GM21619 (cell line): ENCODE data around the gene SCN8A.

ENCODE experiments used
- ATAC-seq: cut with Tn5 transposase; IDR thresholded peaks from one replicate; pipeline ENCODE4 v1.9.1; 2021; ENCODE audit not compliant: unreplicated experiment

Gene SCN8A

DNA sequence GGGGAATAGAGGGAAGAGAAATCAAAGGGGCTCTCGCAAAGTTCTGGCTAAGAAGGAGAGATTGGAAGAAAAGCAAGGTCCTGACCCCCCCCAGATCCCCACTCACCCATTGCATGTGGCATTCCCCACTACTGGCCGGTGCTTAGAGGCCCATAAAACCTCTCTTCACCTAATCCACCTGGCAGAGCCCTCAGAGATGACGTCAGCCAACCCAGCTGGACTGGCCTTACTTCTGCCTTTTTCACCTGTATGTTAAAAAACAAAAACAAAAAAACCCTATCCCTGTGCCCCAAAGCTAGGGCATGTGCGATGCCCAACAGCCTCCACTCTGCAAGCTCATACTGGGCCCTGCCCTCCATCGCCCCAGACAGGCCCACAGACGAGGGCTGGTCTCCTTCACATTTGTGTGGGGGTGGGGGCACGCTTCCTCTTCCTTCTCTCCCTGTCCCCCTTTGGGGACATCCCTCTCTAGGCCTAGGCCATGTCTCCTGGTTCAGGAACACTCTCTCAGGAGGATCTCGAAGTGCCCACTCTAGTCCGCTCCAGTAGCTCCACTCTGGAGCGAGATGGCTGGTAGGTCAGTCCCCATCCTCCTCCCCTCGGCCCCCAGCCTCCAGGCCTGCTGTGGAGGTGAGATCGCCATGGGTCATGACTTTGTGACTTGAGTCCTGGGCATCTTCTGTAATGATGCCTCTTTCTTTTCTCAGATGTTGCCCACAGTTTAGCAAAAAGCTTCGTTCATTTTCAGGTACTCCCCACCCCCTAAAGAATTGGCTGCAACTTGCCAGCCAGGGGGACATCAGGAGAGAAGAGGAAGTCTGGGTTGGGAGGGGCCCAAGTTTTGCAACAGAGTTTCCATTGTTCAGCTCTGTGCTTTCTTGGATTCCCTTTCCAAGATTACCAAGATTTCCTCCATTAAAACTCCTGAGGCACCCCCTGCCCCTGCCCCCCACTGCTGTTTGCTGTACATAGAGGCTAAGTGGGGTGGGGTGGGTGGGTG is 220.5 kb downstream of the SCN8A start:
- no peak for ATAC-seq

DNA sequence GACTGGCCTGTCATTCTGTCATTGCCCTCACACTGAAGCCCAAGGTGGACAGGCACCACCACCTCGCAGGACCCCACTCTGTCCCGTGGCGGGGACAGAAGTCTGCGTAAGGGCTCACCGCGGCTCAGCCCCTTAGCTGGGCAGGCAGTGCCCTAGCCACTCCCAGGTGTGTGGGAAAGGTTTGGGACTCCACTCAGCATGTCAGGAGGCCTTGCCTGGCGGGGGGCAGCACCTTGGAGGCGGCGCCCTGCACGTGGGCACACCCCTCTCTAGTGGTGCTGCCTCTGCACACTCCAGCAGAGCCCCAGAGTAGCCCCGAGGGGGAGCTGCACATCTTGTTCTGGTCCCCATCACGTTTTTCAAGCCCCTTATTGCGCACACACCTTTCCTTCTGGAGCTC is 221.8 kb downstream of the SCN8A start:
- ATAC-seq: no peak

DNA sequence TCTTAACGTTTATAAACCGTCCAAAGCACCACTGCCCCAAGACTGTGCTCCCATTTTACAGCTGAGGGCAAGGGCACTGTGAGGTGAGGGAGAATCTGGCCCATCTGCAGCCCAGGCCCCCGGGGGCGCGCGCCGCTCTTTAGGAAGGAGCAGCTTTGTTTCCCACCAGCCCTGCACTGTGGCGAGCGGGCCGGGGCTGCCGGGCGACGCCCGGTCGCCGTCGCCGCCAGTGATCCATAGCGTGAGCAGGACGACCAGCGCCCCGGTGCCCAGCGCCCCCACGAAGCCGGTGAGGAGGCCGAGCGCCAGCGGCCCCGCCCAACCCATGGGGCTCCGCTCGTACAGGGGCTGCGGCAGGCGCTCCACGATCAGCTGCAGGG is 222.9 kb downstream of the SCN8A start:
- no peak for ATAC-seq

- no peak for ATAC-seq
Measured at GRCh38 chr12:51814311-51815088, 223.5 kb downstream of the SCN8A start.

- ATAC-seq: no peak
Measured at GRCh38 chr12:51815571-51815970, 224.5 kb downstream of the SCN8A start.

GRCh38 chr12:51817027-51817953 is 226.3 kb downstream of the SCN8A start:
- ATAC-seq: no peak

GRCh38 chr12:51818086-51818485 is 227.1 kb downstream of the SCN8A start:
- ATAC-seq: no peak

- no peak for ATAC-seq
Measured at GRCh38 chr12:51818566-51819300, 227.7 kb downstream of the SCN8A start.

DNA sequence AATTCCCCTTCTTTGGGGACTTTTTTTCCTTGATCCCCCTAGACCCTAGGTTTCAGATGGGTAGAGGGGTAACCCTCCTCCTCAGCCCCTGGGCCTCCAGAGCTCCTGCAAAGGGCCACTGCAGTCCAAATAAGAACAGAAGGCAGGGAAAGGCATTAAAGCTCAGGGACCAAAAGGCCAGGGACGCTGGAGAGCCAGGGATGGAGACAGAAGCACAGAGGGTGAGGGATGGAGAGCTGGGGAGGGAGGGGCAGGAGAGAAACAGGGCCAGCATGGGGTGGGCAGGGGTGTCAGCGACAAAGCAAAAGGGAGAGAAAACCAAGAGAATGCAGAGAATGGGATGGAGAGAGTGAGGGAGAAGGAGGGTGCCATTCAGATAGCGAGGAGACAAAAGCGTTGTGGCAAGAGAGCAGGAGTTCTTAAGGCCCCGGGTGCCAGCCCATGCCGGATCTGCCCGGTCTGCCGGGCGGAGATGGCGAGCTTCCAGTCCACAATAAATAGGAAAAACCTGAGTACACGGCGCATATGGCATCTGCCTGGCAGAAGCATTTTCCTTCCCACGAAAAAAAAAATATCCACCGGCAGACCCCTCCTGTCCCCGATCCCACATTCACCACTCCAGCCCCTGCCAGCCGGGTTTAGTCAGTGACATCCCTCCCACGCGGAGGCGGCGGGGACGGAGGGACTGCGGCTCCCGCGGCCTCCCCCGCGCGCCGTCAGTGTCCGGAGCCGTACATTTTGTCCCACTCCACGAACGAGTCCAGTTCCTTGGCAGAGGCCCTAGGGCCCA is 228.9 kb downstream of the SCN8A start:
- ATAC-seq: no peak

GRCh38 chr12:51820526-51821439 is 229.8 kb downstream of the SCN8A start:
- no peak for ATAC-seq

- no peak for ATAC-seq
Measured at GRCh38 chr12:51821440-51822260, 230.6 kb downstream of the SCN8A start.

DNA sequence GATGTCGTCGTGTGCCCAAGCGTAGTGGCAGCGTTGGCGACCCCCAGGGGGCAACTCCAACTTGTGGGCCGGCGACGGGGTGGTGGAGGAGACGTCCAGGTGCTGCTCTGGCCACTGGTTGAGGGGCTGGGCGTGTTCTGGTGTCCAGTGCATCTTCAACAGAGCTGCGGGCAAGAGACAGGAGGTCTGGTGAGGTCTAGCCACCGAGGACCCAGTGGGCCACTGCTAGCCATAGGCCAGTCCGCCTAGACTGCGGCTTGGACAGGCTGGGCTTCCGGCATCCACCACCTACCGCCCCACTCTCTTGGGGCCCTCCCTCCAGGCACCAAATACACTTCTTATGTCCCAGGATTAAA is 231.2 kb downstream of the SCN8A start:
- no peak for ATAC-seq

DNA sequence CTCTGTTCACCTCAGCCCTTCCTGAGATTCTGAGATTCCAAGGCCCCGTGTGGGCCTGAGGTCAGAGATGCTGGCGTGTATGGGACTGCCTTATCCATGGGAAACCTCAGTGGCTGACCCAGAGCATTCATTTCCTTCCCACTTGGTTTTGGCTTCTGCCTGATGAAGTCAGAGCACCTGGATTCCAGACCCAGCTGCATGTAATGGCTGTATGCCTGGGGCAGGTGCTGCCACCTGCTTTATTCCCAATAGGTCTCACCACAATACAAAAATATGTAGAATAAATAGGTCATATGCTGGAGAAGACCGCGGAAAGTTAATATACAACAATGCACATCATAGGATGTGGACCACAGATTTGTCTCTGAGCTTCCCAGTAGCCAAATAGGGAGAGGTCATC is 231.9 kb downstream of the SCN8A start:
- no peak for ATAC-seq

- ATAC-seq: no peak
Measured at GRCh38 chr12:51823875-51824565, 233.0 kb downstream of the SCN8A start.

GRCh38 chr12:51825216-51825615 is 234.2 kb downstream of the SCN8A start:
- ATAC-seq: no peak

GRCh38 chr12:51826881-51827280 is 235.8 kb downstream of the SCN8A start:
- no peak for ATAC-seq
